GM19463 (cell line): Measurements from ENCODE around the gene RILPL2.
"Not testable (repeated sequence)": the region's sequence is repeated elsewhere in the genome, so short reads cannot be mapped to it uniquely, and the experiment has no call there.

Experiments used
- ATAC-seq: cut with Tn5 transposase; IDR thresholded peaks from one replicate; pipeline ENCODE4 v1.9.1; 2021; ENCODE audit warnings: mild to moderate bottlenecking, moderate library complexity; ENCODE audit not compliant: unreplicated experiment

Gene RILPL2

DNA sequence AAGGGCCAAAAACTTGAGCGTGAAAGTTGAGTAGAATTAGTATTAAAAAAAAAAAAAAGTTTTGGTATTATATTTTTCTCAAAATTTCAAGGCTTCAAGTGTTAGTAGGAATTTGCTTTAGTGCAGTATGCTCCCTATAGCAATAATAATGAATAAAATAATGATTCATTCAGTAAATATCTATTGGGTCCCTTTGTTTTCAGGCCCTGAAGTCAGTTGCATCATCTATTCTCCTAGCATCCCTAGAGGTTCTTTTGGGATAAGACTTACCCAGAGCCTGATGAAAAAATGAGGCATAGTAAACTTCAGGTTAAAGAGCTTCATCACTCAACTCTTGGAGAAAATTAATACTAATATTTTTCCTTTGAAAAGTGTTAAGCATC, 51.5 kb downstream of the RILPL2 start:
- ATAC-seq: no peak

DNA sequence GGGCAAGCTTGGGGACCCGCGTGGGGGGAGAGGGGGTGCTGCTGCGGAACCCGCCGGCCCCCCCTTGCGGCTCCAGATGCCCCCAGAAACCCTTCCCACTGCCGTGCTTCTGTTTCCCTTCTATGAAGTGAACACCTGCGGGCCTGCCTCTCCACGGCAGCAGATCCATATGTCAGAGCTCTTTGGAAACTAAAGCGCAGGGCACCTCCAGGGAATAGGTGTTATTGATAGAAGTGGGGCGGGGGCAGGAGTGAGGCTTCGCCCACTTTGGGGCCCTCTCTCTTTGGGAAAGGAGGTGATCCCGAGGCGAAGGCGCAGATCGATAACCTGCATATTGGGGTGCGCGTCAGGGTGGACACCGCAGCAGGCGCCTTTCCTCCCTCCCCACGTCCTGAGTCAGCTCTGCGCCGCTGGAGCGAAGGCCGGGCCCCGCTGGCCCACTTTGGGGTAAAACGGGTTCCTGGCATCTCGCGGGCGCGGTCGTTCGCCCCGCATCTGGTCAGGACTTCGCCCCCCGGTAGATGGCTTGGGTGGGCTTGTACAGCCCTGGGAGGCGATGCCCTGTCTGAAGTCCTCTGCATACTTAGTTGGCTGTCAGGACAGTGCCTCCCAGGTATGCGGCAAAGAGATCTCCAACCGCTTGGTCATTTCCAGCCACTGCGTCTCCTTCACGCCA, 52.0 kb downstream of the RILPL2 start:
- no peak for ATAC-seq

DNA sequence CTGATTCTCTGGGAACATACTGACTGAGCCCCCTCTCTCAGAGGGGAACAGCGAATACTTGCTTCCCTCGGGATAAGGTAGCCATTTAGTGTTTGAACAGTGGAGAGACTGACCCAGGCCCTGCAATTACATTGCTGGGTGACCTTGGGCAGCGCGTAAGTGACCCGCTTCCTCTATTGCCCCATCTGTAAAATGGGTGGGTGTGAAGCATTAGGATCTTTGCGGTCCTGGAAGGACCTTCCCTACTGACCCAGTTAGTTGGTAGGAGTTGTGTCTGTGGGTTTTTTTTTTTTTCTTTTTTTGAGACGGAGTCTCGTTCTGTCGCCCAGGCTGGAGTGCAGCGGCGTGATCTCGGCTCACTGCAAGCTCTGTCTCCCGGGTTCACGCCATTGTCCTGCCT, 53.8 kb downstream of the RILPL2 start:
- ATAC-seq: no peak

DNA sequence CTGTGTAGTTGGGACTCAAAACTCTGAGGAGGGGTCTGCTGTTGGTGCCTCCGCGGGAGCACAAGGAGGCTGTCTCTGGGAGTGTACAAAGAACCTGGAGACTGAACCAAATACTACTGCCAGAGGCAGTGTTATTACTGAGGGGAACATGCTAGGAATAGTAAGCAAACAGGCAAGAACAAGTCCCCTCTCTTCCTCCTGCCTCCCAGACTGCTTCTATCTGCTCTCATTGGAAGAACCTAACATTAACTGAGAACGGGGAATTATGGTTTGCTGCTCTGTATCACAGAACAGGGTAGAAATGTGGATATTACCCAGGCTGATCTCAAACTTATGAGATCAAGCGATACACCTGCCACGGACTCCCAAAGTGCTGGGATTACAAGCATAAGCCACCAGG, 57.1 kb downstream of the RILPL2 start:
- ATAC-seq: no peak

DNA sequence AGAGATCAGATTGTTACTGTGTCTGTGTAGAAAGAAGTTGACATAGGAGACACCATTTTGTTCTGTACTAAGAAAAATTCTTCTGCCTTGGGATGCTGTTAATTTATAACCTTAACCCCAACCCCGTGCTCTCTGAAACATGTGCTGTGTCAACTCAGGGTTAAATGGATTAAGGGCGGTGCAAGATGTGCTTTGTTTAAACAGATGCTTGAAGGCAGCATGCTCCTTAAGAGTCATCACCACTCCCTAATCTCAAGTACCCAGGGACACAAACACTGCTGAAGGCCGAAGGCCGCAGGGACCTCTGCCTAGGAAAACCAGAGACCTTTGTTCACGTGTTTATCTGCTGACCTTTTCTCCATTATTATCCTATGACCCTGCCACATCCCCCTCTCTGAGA, 64.1 kb downstream of the RILPL2 start:
- ATAC-seq: not testable (repeated sequence)

DNA sequence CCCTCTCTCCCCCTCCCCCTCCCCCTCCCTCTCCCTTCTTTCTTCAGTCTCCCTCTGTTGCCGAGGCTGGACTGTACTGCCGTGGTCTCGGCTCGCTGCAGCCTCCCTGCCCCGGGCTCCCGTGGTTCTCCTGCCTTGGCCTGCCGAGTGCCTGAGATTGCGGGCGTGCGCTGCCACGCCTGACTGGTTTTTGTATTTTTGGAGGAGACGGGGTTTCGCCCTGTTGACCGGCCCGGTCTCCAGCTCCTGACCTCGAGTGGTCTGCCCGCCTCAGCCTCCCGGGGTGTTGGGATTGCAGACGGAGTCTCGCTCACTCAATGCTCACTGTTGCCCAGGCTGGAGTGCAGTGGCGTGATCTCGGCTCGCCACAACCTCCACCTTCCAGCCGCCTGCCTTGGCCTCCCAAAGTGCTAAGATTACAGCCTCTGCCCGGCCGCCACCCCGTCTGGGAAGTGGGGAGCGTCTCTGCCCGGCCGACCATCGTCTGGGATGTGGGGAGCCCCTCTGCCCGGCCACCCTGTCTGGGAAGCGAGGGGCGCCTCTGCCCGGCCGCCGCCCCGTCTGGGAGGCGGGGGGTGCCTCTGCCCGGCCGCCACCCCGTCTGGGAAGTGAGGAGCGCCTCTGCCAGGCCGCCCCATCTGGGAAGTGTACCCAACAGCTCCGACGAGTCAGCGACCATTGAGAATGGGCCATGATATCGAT, 64.7 kb downstream of the RILPL2 start:
- ATAC-seq: not testable (repeated sequence)

DNA sequence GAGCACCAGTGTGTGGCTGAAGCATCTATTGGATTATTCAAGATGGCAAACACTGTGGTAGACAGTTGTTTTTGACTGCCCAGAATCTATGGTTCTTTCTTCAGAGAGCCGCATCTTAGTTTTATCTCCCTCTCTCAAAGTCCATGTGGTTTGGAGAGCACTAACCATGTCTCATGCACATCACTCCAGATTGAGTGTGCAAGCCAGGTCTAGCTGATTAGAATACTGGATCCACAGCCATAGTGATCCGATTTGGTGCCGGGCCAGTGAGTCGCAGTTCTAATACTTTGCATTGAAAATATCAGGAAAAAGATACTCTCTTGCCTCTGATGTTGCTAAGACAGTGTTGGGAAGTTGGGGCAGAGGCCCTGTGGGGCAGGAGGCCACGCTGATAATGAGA, 67.3 kb downstream of the RILPL2 start:
- no peak for ATAC-seq

DNA sequence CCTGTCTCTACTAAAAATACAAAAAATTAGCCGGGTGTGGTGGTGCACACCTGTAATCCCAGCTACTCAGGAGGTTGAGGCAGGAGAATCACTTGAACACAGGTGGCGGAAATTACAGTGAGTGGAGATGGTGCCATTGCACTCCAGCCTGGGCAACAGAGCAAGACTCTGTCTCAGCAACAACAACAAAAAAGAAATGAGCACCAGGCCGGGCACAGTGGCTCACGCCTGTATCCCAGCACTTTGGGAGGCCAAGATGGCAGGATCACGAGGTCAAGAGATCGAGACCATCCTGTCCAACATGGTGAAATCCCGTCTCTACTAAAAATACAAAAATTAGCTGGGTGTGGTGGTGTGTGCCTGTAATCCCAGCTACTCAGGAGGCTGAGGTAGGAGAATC, 68.1 kb downstream of the RILPL2 start:
- not testable (repeated sequence) for ATAC-seq

DNA sequence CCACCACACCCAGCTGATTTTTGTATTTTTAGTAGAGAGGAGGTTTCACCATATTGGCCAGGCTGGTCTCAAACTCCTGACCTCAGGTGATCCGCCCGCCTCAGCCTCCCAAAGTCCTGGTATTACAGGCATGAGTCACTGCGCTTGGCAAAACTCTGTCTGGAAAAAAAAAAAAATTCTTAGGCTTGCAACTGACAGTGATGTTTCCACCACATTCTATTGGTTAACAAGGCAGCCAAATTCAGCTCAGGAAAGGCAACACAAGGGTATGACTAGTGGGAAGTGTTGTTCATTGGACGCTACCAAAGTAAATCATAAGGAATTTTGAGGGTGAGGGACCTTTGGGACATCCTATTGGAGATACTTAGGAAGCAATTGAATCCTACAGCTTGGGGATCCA, 69.0 kb downstream of the RILPL2 start:
- ATAC-seq: no peak
